GM19240 (cell line): ENCODE data around the gene CCDC197.

Experiments used
- DNase-seq: peaks from one replicate; pipeline ENCODE4 v3.0.0; 2011; ENCODE audit warnings: low spot score; ENCODE audit not compliant: insufficient read length

The CCDC197 gene

GRCh38 chr14:93977171-93977570 lies 19.9 kb upstream of the CCDC197 start:
- DNase-seq = no peak

DNA sequence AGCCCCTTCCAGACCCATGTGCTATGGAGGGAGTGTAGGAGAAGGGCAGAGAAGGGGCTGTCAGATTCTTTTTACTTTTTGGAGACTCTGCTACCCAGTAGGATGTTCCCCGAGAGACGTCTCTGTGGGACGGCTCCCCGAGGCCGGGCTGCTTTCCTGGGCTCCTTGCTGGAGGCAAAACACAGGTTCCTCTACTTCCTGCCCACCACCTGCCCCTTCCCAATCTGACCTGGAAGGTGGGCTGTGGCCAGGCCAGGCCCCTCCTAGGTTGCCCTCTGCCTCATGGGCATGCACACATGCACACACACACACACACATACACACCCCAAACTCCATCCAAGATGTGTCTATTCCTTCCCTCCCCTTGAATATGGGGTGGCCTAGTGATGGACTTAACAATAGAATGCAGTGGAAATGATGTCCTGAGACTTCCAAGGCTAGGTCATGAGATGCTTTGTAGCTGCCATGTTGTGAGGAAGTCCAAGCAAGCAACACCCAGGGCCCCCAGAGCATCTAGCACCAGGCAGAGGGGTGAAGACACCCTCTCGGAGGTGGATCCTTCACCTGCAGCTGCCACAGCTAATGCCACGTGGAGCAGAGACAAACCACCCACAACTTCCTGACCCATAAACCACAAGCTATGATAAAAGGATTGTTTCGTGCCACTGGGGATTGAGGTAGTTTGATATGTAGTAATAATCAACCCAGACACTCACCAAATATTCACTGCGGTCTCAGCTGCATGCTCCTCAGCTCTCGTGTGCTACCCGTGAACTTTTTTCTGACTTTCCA lies 19.1 kb upstream of the CCDC197 start:
- DNase-seq = no peak

DNA sequence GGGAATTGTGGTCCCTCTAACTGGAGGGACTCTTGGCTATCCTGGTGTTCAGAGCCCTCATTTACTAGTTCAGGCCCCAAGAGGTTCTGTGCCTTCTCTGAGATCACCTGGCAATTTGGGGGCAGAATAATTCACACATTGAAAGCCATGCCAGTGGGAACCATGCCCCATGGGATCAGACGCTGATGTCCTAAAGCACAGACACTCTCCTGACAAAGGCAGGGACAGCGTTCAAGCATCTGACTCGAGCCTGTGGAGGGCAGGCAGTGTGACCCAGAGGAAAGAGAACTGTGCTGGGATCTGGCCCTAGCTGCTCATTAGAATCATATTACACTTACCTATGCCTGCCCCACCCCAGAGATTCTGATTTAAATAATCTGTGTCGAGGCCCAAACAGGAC lies 18.4 kb upstream of the CCDC197 start:
- no peak for DNase-seq

DNA sequence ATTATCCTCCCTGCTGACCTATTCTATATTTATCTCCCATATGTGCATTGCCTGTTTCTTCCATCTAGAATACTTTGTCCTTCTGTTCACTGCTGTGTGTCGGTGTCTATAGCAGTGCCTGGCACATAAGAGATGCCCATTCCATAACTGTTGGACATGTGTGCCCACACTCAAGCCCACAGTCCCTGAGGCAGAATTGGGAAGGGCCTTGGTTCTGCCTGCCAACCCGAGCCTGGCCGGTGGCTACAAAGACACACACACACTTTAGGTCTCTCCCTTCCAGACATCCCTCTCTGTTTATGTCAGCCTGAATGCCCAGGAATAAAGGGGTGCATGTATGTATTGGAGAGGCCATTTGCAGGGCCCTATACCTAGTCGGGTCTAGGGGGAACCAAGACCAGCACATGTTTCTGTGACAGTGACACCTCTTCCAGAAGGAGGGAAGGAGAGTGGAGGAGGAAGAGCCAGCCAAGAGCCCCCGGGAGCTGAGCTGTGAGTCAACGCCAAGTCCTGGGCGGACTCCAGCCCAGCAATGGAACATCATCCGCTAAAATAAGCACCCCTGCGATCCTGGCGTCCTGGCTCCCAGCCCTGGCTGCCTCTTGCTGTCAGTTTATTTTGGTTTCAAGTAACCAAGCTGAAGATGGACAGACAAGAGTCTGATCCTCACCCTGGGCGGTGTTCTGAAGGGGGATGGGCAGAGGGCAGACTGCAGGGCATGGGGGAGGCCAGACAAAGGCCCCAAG lies 16.5 kb upstream of the CCDC197 start:
- DNase-seq = no peak

DNA sequence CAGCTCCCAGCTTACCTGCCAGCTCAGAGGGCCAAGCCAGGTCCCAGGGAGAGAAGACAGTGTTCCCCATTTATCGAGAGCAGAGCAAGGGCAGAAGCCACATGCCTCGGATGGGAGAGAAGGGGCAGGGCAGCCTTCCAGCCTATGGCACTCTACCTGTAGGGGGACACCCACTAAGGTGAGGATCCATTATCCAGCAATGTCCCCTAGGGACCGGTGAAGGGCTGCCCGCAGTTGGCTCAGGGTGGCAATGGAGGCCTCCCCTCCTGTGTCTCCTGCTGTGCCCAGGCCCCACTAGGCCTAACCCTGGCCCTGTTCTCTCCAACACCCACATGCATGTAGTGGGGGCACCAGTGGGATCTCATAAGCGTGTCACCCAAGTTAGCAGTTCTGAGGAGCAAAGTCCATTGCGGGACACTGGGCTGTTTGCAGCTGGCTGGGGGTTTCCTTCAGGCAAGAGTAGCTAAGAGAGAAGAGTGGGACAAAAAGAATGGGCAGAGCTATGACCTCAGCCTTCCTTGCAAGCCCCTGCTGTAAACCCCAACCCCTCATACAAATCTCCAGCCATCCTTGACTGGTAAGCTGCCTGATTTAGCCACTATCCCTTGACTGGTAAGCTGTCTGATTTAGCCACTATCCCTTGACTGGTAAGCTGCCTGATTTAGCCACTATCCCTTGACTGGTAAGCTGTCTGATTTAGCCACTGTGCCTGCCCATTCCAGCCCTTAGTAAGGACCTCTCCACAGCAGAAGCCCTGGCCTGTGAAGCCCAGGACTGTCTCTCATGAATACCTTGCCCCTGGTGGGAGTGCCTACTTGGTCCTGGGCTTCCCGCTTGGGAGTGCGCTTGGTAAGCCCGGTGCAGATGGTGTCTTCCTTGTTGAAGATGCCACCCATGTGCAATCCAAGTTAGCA lies 15.5 kb upstream of the CCDC197 start:
- DNase-seq = no peak

DNA sequence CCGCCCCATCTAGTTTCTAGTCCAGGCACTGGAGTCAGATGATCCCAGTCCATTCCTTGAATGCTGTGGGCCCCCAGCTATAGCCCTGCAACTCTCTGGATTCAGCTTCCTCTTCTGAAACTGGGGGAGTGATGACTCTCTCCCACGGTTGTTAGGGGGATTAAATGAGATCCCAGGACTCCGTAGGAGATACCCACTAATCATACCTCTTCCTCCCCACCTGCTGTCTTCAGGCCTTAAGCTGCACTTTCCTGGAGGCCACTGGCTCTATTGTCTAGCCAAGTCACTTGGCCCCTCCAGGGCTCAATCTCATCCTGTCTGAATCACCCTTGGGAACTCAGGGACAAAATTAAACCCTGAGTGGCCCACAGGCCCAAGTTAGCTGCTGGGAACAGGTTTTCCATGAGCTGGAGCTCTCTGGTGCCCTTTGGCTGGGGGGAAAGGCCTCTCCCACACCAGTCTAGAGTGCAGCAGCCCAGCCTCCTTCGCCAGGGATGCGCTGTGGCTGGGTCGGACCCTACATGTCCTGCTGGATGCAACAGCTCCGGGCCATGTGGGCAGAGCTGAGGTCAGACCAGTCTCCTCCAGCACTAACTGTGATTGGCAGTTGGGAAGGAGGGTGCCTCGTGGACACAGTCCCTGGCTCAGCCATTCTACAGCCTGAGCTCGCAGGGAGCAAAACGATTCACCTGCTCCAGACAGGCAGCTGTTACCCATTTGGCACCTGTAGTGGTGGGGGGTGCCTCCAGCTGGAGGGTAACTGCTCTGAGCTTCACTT lies 14.7 kb upstream of the CCDC197 start:
- no peak for DNase-seq

GRCh38 chr14:93984070-93984469 lies 13.0 kb upstream of the CCDC197 start:
- no peak for DNase-seq

- DNase-seq = no peak
These were observed 12.1 kb upstream of the CCDC197 start for GRCh38 chr14:93984987-93985410.

DNA sequence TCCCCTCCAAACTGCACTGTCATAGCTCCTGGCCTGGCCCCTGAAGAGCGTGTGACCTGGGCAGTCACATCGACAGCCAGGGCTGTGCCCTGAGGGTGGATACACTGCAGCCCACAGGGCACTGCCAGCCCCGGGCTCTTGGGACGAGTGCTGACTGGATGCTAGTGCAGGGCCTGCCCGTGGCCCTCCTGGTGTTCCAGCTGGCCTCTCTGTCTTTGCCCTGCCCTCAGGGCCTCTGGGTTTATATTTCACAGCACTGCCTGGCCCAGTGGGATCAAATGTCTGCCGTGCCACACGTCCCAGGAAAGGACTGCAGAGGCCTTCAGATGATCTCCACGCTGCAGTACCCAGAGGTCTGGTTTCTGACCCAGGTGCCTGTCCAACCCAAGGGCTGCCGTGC lies 10.1 kb upstream of the CCDC197 start:
- DNase-seq = no peak

GRCh38 chr14:93987376-93987775 lies 9.7 kb upstream of the CCDC197 start:
- no peak for DNase-seq

DNA sequence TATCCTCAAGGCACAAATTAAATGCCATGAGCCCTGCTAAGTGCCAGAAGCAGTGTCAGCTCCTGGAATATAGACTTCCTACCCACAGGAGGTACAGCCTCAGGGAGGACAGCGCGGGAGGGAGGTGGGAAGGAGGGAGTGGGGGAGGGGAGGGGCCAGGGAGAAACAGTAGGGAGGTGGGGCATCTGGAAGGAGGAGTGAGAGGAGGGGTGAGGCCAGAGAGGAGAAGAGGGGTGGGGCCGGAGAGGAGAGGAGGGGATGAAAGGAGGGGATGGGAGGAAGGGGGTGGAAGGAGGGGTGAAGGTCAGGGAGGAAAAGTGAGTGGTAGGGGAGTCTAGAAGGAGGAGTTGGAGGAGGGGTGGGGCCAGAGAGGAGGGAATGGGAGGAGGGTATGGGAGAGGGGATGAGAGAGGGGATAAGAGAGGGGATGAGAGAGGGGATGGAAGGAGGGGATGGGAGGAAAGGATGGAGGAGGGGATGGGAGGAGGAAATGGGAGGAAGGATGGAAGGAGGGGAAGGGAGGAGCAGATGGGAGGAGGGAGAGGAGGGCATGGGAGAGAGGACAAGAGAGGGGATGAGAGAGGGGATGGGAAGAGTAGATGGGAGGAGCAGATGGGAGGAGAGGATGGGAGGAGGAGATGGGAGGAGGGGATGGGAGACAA lies 9.2 kb upstream of the CCDC197 start:
- no peak for DNase-seq

GRCh38 chr14:93989939-93990338 lies 7.2 kb upstream of the CCDC197 start:
- no peak for DNase-seq

- no peak for DNase-seq
These were observed 5.9 kb upstream of the CCDC197 start for GRCh38 chr14:93991212-93991611.

- no peak for DNase-seq
These were observed 5.5 kb upstream of the CCDC197 start for GRCh38 chr14:93991649-93992048.

DNA sequence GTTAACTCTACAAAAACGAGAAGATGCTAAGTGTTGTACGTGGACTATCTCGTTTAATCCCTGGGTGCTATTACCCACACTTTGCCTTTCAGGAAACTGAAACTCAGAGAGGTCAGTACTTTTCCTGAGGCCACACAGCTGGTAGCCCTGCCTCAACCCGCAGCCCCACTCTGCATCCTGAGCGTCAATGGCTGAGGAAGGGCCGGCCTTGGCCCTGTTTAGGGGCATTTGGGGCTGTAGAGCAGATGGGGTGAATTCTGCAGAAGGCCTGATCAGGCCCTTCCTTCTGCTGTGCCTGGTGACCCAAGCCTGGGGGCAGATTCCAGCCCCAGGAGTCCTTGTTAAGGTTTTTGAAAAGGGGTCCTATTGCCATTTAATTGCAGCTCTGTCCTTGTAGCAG lies 3.7 kb upstream of the CCDC197 start:
- no peak for DNase-seq

GRCh38 chr14:93994919-93995682 lies 2.0 kb upstream of the CCDC197 start:
- DNase-seq = no peak

DNA sequence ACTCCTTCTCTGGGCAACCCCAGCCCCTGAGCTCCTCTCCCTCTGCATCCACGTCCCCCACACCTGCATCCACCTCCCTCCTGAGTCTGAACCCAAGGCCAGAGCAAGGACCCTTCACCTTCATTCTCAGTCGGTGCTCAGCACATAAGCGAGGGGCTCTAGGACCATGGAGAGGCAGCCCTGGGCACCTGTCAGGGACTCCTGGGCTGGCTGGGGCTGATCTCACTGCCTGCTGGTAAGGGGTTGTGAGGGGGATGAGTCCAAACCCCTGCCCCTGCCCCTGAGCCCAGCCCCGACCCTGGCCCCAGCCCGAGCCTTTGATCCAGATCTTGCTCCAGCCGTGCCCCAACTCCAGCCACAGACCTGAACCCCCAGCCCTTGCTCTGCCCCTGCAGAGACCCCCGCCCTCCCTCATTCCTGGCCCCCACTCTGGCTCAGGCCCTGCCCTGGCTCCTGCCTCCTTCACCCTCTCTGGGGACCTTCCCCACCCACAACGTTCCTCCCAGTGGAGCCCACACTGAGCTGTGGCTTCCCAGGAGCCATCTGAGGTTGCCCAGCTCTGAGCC lies 888 bp upstream of the CCDC197 start:
- no peak for DNase-seq

DNA sequence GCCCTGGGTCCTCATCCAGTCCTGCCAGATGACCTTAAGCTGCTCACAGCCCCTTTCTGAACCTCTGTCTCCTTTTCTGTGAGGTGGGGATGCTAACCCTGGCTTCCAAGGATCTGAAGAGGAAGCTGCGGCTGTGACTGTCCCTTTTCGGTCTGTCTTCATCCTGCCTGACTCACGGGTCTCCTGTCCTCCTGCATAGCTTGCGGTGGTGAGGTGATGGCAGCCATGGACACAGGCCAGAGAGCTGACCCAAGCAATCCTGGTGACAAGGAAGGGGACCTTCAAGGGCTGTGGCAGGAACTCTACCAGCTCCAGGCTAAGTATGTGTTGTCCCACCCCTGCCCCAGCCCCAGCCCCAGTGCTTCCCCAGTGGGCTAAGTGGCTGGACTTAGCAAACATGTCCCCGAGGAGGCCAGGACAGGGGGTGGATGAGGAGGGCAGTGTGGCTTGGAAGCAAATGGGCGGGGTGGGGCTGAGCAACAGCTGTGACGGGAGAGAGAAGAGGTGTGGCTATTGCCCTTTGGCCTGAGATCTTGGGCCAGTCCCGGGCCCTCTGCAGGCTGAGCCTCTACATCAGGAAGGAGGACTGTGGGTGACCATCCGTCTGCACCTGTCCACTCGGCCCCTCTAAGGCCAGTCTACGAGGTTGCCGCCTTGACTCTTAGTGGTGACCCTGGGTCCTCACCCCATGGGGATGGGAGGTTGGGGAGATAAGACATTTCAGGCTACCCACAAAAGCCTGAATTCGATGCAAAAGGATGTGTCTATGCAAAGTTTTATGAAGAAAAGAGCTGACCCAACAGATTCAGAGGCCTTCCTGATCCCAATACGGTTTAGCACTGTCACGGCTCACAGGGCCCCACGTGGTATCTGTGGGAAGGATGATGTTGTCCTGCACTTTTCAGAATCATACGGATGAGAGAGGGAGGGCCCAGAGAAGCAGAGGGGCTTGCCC lies 1.1 kb downstream of the CCDC197 start:
- no peak for DNase-seq
